Panc1 (cell line): ENCODE data around the gene FAM20A. TPM values are rescaled to one million over a fixed set of nuclear protein-coding genes. Genes with fewer than 3 reads are reported as not detected.

Experiments
- ATAC-seq: fragments of 200-7000 bp; cut with Tn5 transposase; 2 replicates; pipeline ENCODE4 v1.9.1; 2020; ENCODE audit warnings: mild to moderate bottlenecking, moderate library complexity
- BruUV-seq: library from RNA; stranded (reverse); fragments of 400-500 nt; replicated peaks from 2 replicates; lab custom pipeline; 2021; lab: Mats Ljungman, UMichigan
- CTCF ChIA-PET: fragments of 300-600 bp; sonication (Branson Sonifier 250); formaldehyde crosslinking; loops from one replicate; lab custom pipeline; 2022; ENCODE audit warnings: antibody characterized with exemption; lab: Charles Lee
- POLR2A ChIA-PET: fragments of 300-600 bp; sonication (Branson Sonifier 250); formaldehyde crosslinking; loops from one replicate; lab custom pipeline; 2022; ENCODE audit warnings: antibody characterized with exemption; lab: Charles Lee
- DNase-seq: peaks from one replicate; pipeline ENCODE4 v3.0.0-alpha.2; 2010; ENCODE audit warnings: low read depth, low spot score
- H3K27ac ChIP-seq: 2 replicates; pipeline ENCODE4 v1.5.1; 2011; ENCODE audit warnings: mild to moderate bottlenecking, low read length, inconsistent platforms
- H3K27me3 ChIP-seq: fragments of 200-500 bp; sonication (Bioruptor generic); 2 replicates; pipeline ENCODE4 v1.6.0; 2014; ENCODE audit warnings: low read length, inconsistent platforms; ENCODE audit not compliant: control insufficient read depth, insufficient read depth
- H3K36me3 ChIP-seq: fragments of 200-500 bp; sonication (Bioruptor generic); 2 replicates; pipeline ENCODE4 v1.5.1; 2014; ENCODE audit warnings: inconsistent platforms, mild to moderate bottlenecking, low read length, moderate library complexity; ENCODE audit not compliant: control insufficient read depth, insufficient read depth
- H3K4me1 ChIP-seq: 2 replicates; pipeline ENCODE4 v1.5.1; 2011; ENCODE audit warnings: inconsistent platforms, mild to moderate bottlenecking, low read length, moderate library complexity; ENCODE audit not compliant: control insufficient read depth, insufficient read depth
- H3K4me3 ChIP-seq, 2 experiments: 2 replicates each; pipeline ENCODE4 v1.5.1; 2011 to 2012; ENCODE audit warnings: low read depth in 2 of 2, low read length in 2 of 2, mild to moderate bottlenecking in 2 of 2, inconsistent platforms in 1 of 2, moderate library complexity in 1 of 2
- H3K9me3 ChIP-seq: fragments of 200-500 bp; sonication (Bioruptor generic); 2 replicates; pipeline ENCODE4 v1.5.1; 2014; ENCODE audit warnings: low read depth, mild to moderate bottlenecking, inconsistent platforms, low read length, moderate library complexity; ENCODE audit not compliant: control insufficient read depth, insufficient read depth
- POLR2AphosphoS5 ChIP-seq: IDR thresholded peaks from 2 replicates; pipeline ENCODE4 v1.6.1; 2012; ENCODE audit warnings: mild to moderate bottlenecking, low read depth, low read length, moderate library complexity
- SIN3A ChIP-seq: IDR thresholded peaks from 2 replicates; pipeline ENCODE4 v1.6.1; 2012; ENCODE audit warnings: low read depth, mild to moderate bottlenecking, low read length, moderate library complexity, borderline replicate concordance; ENCODE audit not compliant: insufficient read depth
- TCF7L2 ChIP-seq: IDR thresholded peaks from 2 replicates; pipeline ENCODE4 v1.6.1; 2011; ENCODE audit warnings: mild to moderate bottlenecking, low read depth, low read length, inconsistent platforms
- in situ Hi-C: cut with HindIII; loops from 2 replicates; pipeline ENCODE4 v1.10.0; 2016; ENCODE audit warnings: low sequenced_read_pairs, low pct_unique_long_range_greater_than_20kb
- intact Hi-C: fragments of 100-400 bp; cut with micrococcal nuclease; formaldehyde crosslinking; loops from one replicate; pipeline ENCODE4 v1.10.0; 2022; ENCODE audit not compliant: unreplicated experiment
- total RNA-seq: library from RNA; stranded (reverse); gene quantifications from one replicate; pipeline ENCODE4 v1.2.1, GENCODE V29; 2021; ENCODE audit not compliant: unreplicated experiment
- TF ChIP-seq, protein P1 (sequence below), 2 experiments: IDR thresholded peaks; 2 replicates each; pipeline ENCODE4 v1.6.1; 2011 to 2012; ENCODE audit warnings: low read depth in 2 of 2, control low read depth in 1 of 2, low read length in 1 of 2, mild to moderate bottlenecking in 1 of 2, moderate library complexity in 1 of 2; ENCODE audit not compliant: insufficient read depth in 1 of 2
- TF ChIP-seq, protein P2 (sequence below): fragments of 450-650 bp; IDR thresholded peaks from 2 replicates; pipeline ENCODE4 v1.5.1; 2017; ENCODE audit warnings: mild to moderate bottlenecking

FAM20A gene
- total RNA-seq, 1 experiment from 2014 or later: 0.44 TPM

DNA sequence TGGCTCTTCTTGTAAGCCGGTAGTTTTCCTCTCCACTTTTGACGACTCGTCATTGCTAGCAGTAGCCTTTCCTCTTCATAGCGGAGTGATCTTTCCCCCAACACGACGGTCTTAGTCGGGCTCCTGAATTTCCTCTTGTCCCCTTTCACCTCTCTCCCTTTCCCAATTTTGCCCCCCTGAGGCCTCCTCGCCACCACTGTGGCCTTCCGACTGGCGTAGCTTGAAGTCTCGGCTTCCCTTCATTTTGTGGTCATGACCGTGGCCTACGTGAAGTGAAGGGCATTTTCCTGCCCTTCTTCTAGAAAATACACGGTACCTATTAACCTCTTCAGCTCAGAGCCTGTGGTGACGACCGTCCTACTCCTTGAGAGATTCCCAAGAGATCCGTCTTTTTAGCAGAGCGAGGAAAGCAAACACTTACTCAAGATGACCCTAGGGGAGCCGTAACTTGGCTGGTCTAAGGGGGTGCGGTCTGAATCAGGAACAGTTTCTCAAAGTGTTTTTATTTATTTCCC, 88.2 kb downstream of the FAM20A start:
- DNase-seq (no peak), ATAC-seq (peak; percentile 4)
- Histone ChIP-seq H3K4me3 (peak overlapping the region; percentile 96 to 97), H3K27me3 (no peaks in the 10 kb centered on the region), H3K9me3 (no peaks in the 10 kb centered on the region), H3K36me3 (peaks cover 28% of the 10 kb centered on the region), H3K4me1 (peaks cover 7% of the 10 kb centered on the region; the same call in 1 of the 2 replicates), H3K27ac (peak overlapping the region; percentile 93)
- in situ Hi-C loops (no loop called here), intact Hi-C loops (no loop called here)
- POLR2A ChIA-PET: no interaction called here
- no peak for TF ChIP-seq POLR2AphosphoS5
- TF ChIP-seq, protein P1, sequence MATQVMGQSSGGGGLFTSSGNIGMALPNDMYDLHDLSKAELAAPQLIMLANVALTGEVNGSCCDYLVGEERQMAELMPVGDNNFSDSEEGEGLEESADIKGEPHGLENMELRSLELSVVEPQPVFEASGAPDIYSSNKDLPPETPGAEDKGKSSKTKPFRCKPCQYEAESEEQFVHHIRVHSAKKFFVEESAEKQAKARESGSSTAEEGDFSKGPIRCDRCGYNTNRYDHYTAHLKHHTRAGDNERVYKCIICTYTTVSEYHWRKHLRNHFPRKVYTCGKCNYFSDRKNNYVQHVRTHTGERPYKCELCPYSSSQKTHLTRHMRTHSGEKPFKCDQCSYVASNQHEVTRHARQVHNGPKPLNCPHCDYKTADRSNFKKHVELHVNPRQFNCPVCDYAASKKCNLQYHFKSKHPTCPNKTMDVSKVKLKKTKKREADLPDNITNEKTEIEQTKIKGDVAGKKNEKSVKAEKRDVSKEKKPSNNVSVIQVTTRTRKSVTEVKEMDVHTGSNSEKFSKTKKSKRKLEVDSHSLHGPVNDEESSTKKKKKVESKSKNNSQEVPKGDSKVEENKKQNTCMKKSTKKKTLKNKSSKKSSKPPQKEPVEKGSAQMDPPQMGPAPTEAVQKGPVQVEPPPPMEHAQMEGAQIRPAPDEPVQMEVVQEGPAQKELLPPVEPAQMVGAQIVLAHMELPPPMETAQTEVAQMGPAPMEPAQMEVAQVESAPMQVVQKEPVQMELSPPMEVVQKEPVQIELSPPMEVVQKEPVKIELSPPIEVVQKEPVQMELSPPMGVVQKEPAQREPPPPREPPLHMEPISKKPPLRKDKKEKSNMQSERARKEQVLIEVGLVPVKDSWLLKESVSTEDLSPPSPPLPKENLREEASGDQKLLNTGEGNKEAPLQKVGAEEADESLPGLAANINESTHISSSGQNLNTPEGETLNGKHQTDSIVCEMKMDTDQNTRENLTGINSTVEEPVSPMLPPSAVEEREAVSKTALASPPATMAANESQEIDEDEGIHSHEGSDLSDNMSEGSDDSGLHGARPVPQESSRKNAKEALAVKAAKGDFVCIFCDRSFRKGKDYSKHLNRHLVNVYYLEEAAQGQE (IDR thresholded peaks at IDR 0.05; ENCODE audit: insufficient read depth in 1 of 2, low read depth in 2 of 2, low read length in 1 of 2): no peak
- no peak for TF ChIP-seq TCF7L2
- TF ChIP-seq, protein P2, sequence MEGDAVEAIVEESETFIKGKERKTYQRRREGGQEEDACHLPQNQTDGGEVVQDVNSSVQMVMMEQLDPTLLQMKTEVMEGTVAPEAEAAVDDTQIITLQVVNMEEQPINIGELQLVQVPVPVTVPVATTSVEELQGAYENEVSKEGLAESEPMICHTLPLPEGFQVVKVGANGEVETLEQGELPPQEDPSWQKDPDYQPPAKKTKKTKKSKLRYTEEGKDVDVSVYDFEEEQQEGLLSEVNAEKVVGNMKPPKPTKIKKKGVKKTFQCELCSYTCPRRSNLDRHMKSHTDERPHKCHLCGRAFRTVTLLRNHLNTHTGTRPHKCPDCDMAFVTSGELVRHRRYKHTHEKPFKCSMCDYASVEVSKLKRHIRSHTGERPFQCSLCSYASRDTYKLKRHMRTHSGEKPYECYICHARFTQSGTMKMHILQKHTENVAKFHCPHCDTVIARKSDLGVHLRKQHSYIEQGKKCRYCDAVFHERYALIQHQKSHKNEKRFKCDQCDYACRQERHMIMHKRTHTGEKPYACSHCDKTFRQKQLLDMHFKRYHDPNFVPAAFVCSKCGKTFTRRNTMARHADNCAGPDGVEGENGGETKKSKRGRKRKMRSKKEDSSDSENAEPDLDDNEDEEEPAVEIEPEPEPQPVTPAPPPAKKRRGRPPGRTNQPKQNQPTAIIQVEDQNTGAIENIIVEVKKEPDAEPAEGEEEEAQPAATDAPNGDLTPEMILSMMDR: no peak
- TF ChIP-seq SIN3A: no peak
- no TSS peak for BruUV-seq
- CTCF ChIA-PET: no interaction called here

- TF ChIP-seq SIN3A (peak; percentile 82; the same call in 1 of the 2 replicates), POLR2AphosphoS5 (peak; percentile 65), TCF7L2 (no peak)
- TF ChIP-seq, protein P2: no peak
- TF ChIP-seq, protein P1 (IDR thresholded peaks at IDR 0.05; ENCODE audit: insufficient read depth in 1 of 2, low read depth in 2 of 2, low read length in 1 of 2): no peak
- DNase-seq (peak; percentile 63), ATAC-seq (peak; percentile 96)
- ChIA-PET CTCF (no interaction called here), POLR2A (no interaction called here)
- Histone ChIP-seq H3K9me3 (no peaks in the 10 kb centered on the region), H3K4me1 (peaks cover 7% of the 10 kb centered on the region; the same call in 1 of the 2 replicates), H3K4me3 (peak within 1 kb of the TSS; percentile 96 to 97), H3K36me3 (peaks cover 28% of the 10 kb centered on the region), H3K27ac (peak within 1 kb of the TSS; percentile 93), H3K27me3 (no peaks in the 10 kb centered on the region)
- in situ Hi-C loops (no loop called here), intact Hi-C loops (no loop called here)
- no TSS peak for BruUV-seq
These were observed 88.8 kb downstream of the FAM20A start, which contains the start of gene PRKAR1A for GRCh38 chr17:68512247-68512959. Gene PRKAR1A (plus strand): TSS chr17:68512430. CDS start chr17:68515400, 2,970 bp downstream.
